ENCODE measurements around the gene HACD1.
"Not testable (repeated sequence)": the region's sequence is repeated elsewhere in the genome, so short reads cannot be mapped to it uniquely, and the experiment has no call there.

- not testable (repeated sequence) for TF ChIP-seq RUNX3 (IDR thresholded peaks at IDR 0.05; ENCODE audit: low read length); ZZZ3 (IDR thresholded peaks at IDR 0.05; ENCODE audit: control insufficient read depth, insufficient read length, low read depth)
- TF ChIP-seq, protein P1, sequence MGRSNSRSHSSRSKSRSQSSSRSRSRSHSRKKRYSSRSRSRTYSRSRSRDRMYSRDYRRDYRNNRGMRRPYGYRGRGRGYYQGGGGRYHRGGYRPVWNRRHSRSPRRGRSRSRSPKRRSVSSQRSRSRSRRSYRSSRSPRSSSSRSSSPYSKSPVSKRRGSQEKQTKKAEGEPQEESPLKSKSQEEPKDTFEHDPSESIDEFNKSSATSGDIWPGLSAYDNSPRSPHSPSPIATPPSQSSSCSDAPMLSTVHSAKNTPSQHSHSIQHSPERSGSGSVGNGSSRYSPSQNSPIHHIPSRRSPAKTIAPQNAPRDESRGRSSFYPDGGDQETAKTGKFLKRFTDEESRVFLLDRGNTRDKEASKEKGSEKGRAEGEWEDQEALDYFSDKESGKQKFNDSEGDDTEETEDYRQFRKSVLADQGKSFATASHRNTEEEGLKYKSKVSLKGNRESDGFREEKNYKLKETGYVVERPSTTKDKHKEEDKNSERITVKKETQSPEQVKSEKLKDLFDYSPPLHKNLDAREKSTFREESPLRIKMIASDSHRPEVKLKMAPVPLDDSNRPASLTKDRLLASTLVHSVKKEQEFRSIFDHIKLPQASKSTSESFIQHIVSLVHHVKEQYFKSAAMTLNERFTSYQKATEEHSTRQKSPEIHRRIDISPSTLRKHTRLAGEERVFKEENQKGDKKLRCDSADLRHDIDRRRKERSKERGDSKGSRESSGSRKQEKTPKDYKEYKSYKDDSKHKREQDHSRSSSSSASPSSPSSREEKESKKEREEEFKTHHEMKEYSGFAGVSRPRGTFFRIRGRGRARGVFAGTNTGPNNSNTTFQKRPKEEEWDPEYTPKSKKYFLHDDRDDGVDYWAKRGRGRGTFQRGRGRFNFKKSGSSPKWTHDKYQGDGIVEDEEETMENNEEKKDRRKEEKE (IDR thresholded peaks at IDR 0.05) = not testable (repeated sequence)
- TF ChIP-seq, protein P2, sequence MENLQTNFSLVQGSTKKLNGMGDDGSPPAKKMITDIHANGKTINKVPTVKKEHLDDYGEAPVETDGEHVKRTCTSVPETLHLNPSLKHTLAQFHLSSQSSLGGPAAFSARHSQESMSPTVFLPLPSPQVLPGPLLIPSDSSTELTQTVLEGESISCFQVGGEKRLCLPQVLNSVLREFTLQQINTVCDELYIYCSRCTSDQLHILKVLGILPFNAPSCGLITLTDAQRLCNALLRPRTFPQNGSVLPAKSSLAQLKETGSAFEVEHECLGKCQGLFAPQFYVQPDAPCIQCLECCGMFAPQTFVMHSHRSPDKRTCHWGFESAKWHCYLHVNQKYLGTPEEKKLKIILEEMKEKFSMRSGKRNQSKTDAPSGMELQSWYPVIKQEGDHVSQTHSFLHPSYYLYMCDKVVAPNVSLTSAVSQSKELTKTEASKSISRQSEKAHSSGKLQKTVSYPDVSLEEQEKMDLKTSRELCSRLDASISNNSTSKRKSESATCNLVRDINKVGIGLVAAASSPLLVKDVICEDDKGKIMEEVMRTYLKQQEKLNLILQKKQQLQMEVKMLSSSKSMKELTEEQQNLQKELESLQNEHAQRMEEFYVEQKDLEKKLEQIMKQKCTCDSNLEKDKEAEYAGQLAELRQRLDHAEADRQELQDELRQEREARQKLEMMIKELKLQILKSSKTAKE (IDR thresholded peaks at IDR 0.05; ENCODE audit: low read depth, poor library complexity, severe bottlenecking) = not testable (repeated sequence)
These were observed 29.9 kb downstream of the HACD1 start for GRCh38 chr10:17587321-17587720.

All from GM12878 (cell line).